GM15510 (cell line): ENCODE data around the gene SMAD7.

Experiments used
- POLR2A ChIP-seq: IDR thresholded peaks from 3 replicates; pipeline ENCODE4 v1.6.1; 2011; ENCODE audit warnings: borderline replicate concordance; ENCODE audit not compliant: insufficient read length; ENCODE audit errors: extremely low read depth

The SMAD7 gene

GRCh38 chr18:48975817-48976649, 25.3 kb upstream of the SMAD7 start:
- peak; percentile 13 for TF ChIP-seq POLR2A

- no peak for TF ChIP-seq POLR2A
These were observed 24.5 kb upstream of the SMAD7 start for GRCh38 chr18:48975120-48975816.

GRCh38 chr18:48974304-48975119, 23.7 kb upstream of the SMAD7 start:
- TF ChIP-seq POLR2A: no peak

GRCh38 chr18:48973731-48974130, 23.0 kb upstream of the SMAD7 start:
- no peak for TF ChIP-seq POLR2A

- no peak for TF ChIP-seq POLR2A
These were observed 17.8 kb upstream of the SMAD7 start for GRCh38 chr18:48968412-48969215.

GRCh38 chr18:48967545-48967944, 16.8 kb upstream of the SMAD7 start:
- TF ChIP-seq POLR2A: no peak

GRCh38 chr18:48966523-48966922, 15.8 kb upstream of the SMAD7 start:
- no peak for TF ChIP-seq POLR2A

GRCh38 chr18:48963586-48964470, 13.1 kb upstream of the SMAD7 start:
- TF ChIP-seq POLR2A: no peak

GRCh38 chr18:48962994-48963561, 12.3 kb upstream of the SMAD7 start:
- TF ChIP-seq POLR2A: no peak

GRCh38 chr18:48962252-48962993, 11.7 kb upstream of the SMAD7 start:
- TF ChIP-seq POLR2A: no peak

- TF ChIP-seq POLR2A: no peak
These were observed 10.8 kb upstream of the SMAD7 start for GRCh38 chr18:48961547-48961946.
